ENCODE measurements around the gene LRRN3.

LRRN3 gene

GRCh38 chr7:111103136-111103535 is 12.2 kb downstream of the LRRN3 start:
- H4K20me1 ChIP-seq (ENCODE audit: insufficient read depth, low read length) = no peaks in the 10 kb centered on the region
- H3K9me2 ChIP-seq (replicated peaks; ENCODE audit: insufficient read depth, low read length) = no peaks in the 10 kb centered on the region
- H3K9me3 ChIP-seq (replicated peaks; ENCODE audit: insufficient read depth, low read length) = no peaks in the 10 kb centered on the region
- no peak for DNase-seq
- H3K4me3 ChIP-seq (ENCODE audit: low read length) = no peak overlapping the region
- no peaks in the 10 kb centered on the region for H3K36me3 ChIP-seq (replicated peaks; ENCODE audit: insufficient read depth, low read length)
- H3K79me2 ChIP-seq (ENCODE audit: low read length) = no peaks in the 10 kb centered on the region
- no peaks in the 10 kb centered on the region for H3K27me3 ChIP-seq (replicated peaks; ENCODE audit: insufficient read depth, low read length)
- peaks cover 14% of the 10 kb centered on the region for H3K4me1 ChIP-seq (ENCODE audit: low read length)
- no peak for TF ChIP-seq EZH2phosphoT487 (IDR thresholded peaks at IDR 0.05; ENCODE audit: low read length)
- TF ChIP-seq, protein P1, sequence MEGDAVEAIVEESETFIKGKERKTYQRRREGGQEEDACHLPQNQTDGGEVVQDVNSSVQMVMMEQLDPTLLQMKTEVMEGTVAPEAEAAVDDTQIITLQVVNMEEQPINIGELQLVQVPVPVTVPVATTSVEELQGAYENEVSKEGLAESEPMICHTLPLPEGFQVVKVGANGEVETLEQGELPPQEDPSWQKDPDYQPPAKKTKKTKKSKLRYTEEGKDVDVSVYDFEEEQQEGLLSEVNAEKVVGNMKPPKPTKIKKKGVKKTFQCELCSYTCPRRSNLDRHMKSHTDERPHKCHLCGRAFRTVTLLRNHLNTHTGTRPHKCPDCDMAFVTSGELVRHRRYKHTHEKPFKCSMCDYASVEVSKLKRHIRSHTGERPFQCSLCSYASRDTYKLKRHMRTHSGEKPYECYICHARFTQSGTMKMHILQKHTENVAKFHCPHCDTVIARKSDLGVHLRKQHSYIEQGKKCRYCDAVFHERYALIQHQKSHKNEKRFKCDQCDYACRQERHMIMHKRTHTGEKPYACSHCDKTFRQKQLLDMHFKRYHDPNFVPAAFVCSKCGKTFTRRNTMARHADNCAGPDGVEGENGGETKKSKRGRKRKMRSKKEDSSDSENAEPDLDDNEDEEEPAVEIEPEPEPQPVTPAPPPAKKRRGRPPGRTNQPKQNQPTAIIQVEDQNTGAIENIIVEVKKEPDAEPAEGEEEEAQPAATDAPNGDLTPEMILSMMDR (IDR thresholded peaks at IDR 0.05; ENCODE audit: low read length) = no peak
- no peak overlapping the region for H2AFZ ChIP-seq (ENCODE audit: low read length)
- no peaks in the 10 kb centered on the region for H3F3A ChIP-seq (ENCODE audit: insufficient read depth, low read length)
- no peak overlapping the region for H3K9ac ChIP-seq (ENCODE audit: low read length)
- H3K4me2 ChIP-seq (ENCODE audit: low read depth, low read length) = no peak overlapping the region
- H3K27ac ChIP-seq (ENCODE audit: low read length) = no peak overlapping the region

DNA sequence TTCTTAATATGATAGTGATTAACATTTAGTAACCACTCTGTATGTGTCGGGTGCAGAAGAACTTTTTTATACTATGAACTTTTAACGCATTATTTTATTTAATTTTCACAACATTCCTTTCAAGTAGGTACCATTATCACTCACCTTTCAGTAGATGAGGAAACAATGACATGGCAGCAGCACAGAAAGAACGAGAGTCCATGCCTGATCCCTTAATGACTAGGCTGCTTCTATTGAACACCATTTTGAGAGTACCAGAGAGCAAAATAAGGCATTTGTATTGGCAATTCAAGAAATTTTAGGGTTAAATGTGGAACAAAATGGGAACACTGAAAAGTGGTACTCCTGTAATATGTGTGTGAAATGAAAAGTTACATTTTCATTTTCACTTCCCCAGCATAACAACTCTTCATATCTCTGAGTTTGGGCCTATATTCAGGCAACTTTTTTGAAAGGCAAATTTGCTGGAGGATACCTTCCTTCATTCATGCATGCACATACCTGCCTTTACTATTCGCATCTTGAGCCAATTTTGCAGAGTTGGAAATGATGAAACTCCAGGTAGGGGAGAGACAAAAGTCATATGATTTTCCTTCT is 12.8 kb downstream of the LRRN3 start:
- no peak overlapping the region for H3K4me3 ChIP-seq (ENCODE audit: low read length)
- H3K9me3 ChIP-seq (replicated peaks; ENCODE audit: insufficient read depth, low read length) = no peaks in the 10 kb centered on the region
- no peaks in the 10 kb centered on the region for H4K20me1 ChIP-seq (ENCODE audit: insufficient read depth, low read length)
- no peaks in the 10 kb centered on the region for H3K79me2 ChIP-seq (ENCODE audit: low read length)
- H3K36me3 ChIP-seq (replicated peaks; ENCODE audit: insufficient read depth, low read length) = no peaks in the 10 kb centered on the region
- no peaks in the 10 kb centered on the region for H3F3A ChIP-seq (ENCODE audit: insufficient read depth, low read length)
- 0 out of 2 replicates have a peak overlapping the region, but pooled peaks have one; percentile 13 for H2AFZ ChIP-seq (ENCODE audit: low read length)
- no peak overlapping the region for H3K9ac ChIP-seq (ENCODE audit: low read length)
- no peak for DNase-seq
- TF ChIP-seq EZH2 (optimal IDR thresholded peaks at IDR 0.05; ENCODE audit: low read depth, low read length) (no peak), EZH2phosphoT487 (IDR thresholded peaks at IDR 0.05; ENCODE audit: low read length) (no peak)
- TF ChIP-seq, protein P1 (IDR thresholded peaks at IDR 0.05; ENCODE audit: low read length) = no peak
- H3K27ac ChIP-seq (ENCODE audit: low read length) = no peak overlapping the region
- no peaks in the 10 kb centered on the region for H3K9me2 ChIP-seq (replicated peaks; ENCODE audit: insufficient read depth, low read length)
- peak overlapping the region; percentile 1; the same call in 1 of the 2 replicates for H3K4me2 ChIP-seq (ENCODE audit: low read depth, low read length)
- H3K27me3 ChIP-seq (replicated peaks; ENCODE audit: insufficient read depth, low read length) = no peaks in the 10 kb centered on the region
- peaks cover 9% of the 10 kb centered on the region for H3K4me1 ChIP-seq (ENCODE audit: low read length)

- H3K36me3 ChIP-seq (replicated peaks; ENCODE audit: insufficient read depth, low read length) = no peaks in the 10 kb centered on the region
- H3K4me3 ChIP-seq (ENCODE audit: low read length) = no peak overlapping the region
- no peaks in the 10 kb centered on the region for H4K20me1 ChIP-seq (ENCODE audit: insufficient read depth, low read length)
- H3K27me3 ChIP-seq (replicated peaks; ENCODE audit: insufficient read depth, low read length) = no peaks in the 10 kb centered on the region
- H3K9me2 ChIP-seq (replicated peaks; ENCODE audit: insufficient read depth, low read length) = no peaks in the 10 kb centered on the region
- no peaks in the 10 kb centered on the region for H3F3A ChIP-seq (ENCODE audit: insufficient read depth, low read length)
- no peak overlapping the region for H3K9ac ChIP-seq (ENCODE audit: low read length)
- H2AFZ ChIP-seq (ENCODE audit: low read length) = no peak overlapping the region
- H3K9me3 ChIP-seq (replicated peaks; ENCODE audit: insufficient read depth, low read length) = no peaks in the 10 kb centered on the region
- peaks cover 9% of the 10 kb centered on the region for H3K4me1 ChIP-seq (ENCODE audit: low read length)
- DNase-seq = no peak
- H3K79me2 ChIP-seq (ENCODE audit: low read length) = no peaks in the 10 kb centered on the region
- TF ChIP-seq, protein P1 (IDR thresholded peaks at IDR 0.05; ENCODE audit: low read length) = no peak
- TF ChIP-seq EZH2 (optimal IDR thresholded peaks at IDR 0.05; ENCODE audit: low read depth, low read length) (no peak), EZH2phosphoT487 (IDR thresholded peaks at IDR 0.05; ENCODE audit: low read length) (no peak)
- no peak overlapping the region for H3K27ac ChIP-seq (ENCODE audit: low read length)
- no peak overlapping the region for H3K4me2 ChIP-seq (ENCODE audit: low read depth, low read length)
These were observed 13.8 kb downstream of the LRRN3 start for GRCh38 chr7:111104710-111105109.
